Central memory CD8-positive, alpha-beta T cell (primary cell): ENCODE results near the gene NXPE4.
"Not testable (repeated sequence)": the region's sequence is repeated elsewhere in the genome, so short reads cannot be mapped to it uniquely, and the experiment has no call there.

ENCODE experiments used
- ATAC-seq: fragments of 150-1000 bp; cut with Tn5 transposase; replicated peaks from 2 replicates; pipeline ENCODE4 v1.10.0; 2022; ENCODE audit warnings: mild to moderate bottlenecking, moderate FRiP score, moderate number of reproducible peaks; ENCODE audit not compliant: poor library complexity, severe bottlenecking; ENCODE audit errors: extremely low read depth
- DNase-seq, 2 donors: peaks; one replicate each; pipeline ENCODE4 v3.0.0; 2021; ENCODE audit warnings: low spot score in 2 of 2
- H3K27ac Mint-ChIP-seq: one replicate; pipeline ENCODE4 v1.8.0; 2022; ENCODE audit warnings: low read depth, mild to moderate bottlenecking, moderate library complexity, mixed read lengths
- H3K27me3 Mint-ChIP-seq: one replicate; pipeline ENCODE4 v1.8.0; 2022; ENCODE audit warnings: mixed read lengths
- H3K36me3 Mint-ChIP-seq: one replicate; pipeline ENCODE4 v1.8.0; 2022; ENCODE audit warnings: mild to moderate bottlenecking, moderate library complexity, mixed read lengths; ENCODE audit not compliant: insufficient read depth
- H3K4me1 Mint-ChIP-seq: one replicate; pipeline ENCODE4 v1.8.0; 2022; ENCODE audit warnings: mixed read lengths
- H3K4me3 Mint-ChIP-seq: one replicate; pipeline ENCODE4 v1.8.0; 2022; ENCODE audit warnings: mild to moderate bottlenecking, moderate library complexity, mixed read lengths
- H3K9me3 Mint-ChIP-seq: one replicate; pipeline ENCODE4 v1.8.0; 2022; ENCODE audit warnings: mixed read lengths

NXPE4 gene

GRCh38 chr11:114606003-114606801, 10.6 kb upstream of the NXPE4 start:
- Mint-ChIP-seq H3K4me1 (no peaks in the 10 kb centered on the region), H3K27me3 (no peaks in the 10 kb centered on the region), H3K27ac (no peak overlapping the region), H3K4me3 (no peak overlapping the region), H3K9me3 (no peaks in the 10 kb centered on the region), H3K36me3 (no peaks in the 10 kb centered on the region)
- DNase-seq: no peak
- no peak for ATAC-seq

GRCh38 chr11:114605370-114605769, 9.8 kb upstream of the NXPE4 start:
- ATAC-seq: no peak
- H3K9me3 Mint-ChIP-seq: no peaks in the 10 kb centered on the region
- H3K4me1 Mint-ChIP-seq: no peaks in the 10 kb centered on the region
- H3K36me3 Mint-ChIP-seq: no peaks in the 10 kb centered on the region
- H3K4me3 Mint-ChIP-seq: no peak overlapping the region
- no peaks in the 10 kb centered on the region for H3K27me3 Mint-ChIP-seq
- DNase-seq: no peak
- H3K27ac Mint-ChIP-seq: no peak overlapping the region

GRCh38 chr11:114604886-114605285, 9.3 kb upstream of the NXPE4 start:
- Mint-ChIP-seq H3K4me1 (no peaks in the 10 kb centered on the region), H3K36me3 (no peaks in the 10 kb centered on the region), H3K4me3 (no peak overlapping the region), H3K9me3 (no peaks in the 10 kb centered on the region), H3K27me3 (no peaks in the 10 kb centered on the region), H3K27ac (no peak overlapping the region)
- no peak for DNase-seq
- no peak for ATAC-seq

GRCh38 chr11:114604179-114604813, 8.7 kb upstream of the NXPE4 start:
- H3K27ac Mint-ChIP-seq: no peak overlapping the region
- no peak for ATAC-seq
- no peaks in the 10 kb centered on the region for H3K4me1 Mint-ChIP-seq
- DNase-seq: no peak
- no peak overlapping the region for H3K4me3 Mint-ChIP-seq
- H3K9me3 Mint-ChIP-seq: no peaks in the 10 kb centered on the region
- H3K27me3 Mint-ChIP-seq: no peaks in the 10 kb centered on the region
- H3K36me3 Mint-ChIP-seq: no peaks in the 10 kb centered on the region

- H3K27me3 Mint-ChIP-seq, DNase-seq, H3K9me3 Mint-ChIP-seq, H3K27ac Mint-ChIP-seq, H3K36me3 Mint-ChIP-seq, H3K4me3 Mint-ChIP-seq, H3K4me1 Mint-ChIP-seq, ATAC-seq: not testable (repeated sequence)
Measured at GRCh38 chr11:114603151-114603550, 7.6 kb upstream of the NXPE4 start.

- Mint-ChIP-seq H3K27me3 (no peaks in the 10 kb centered on the region), H3K27ac (no peak overlapping the region)
- no peak for ATAC-seq
Measured at GRCh38 chr11:114598461-114598860, 2.9 kb upstream of the NXPE4 start.

GRCh38 chr11:114596175-114596919, 761 bp upstream of the NXPE4 start:
- Mint-ChIP-seq H3K36me3 (no peaks in the 10 kb centered on the region), H3K27ac (no peak overlapping the region), H3K4me3 (no peak overlapping the region), H3K27me3 (peaks cover 11% of the 10 kb centered on the region), H3K4me1 (no peaks in the 10 kb centered on the region), H3K9me3 (no peaks in the 10 kb centered on the region)
- ATAC-seq (no peak), DNase-seq (no peak)

More at GRCh38 chr11:114598461-114598860, 2.9 kb upstream of the NXPE4 start:
- H3K36me3 Mint-ChIP-seq: no peaks in the 10 kb centered on the region
- no peaks in the 10 kb centered on the region for H3K4me1 Mint-ChIP-seq
- H3K9me3 Mint-ChIP-seq: no peaks in the 10 kb centered on the region
- no peak for DNase-seq
- no peak overlapping the region for H3K4me3 Mint-ChIP-seq

GRCh38 chr11:114594703-114595102, 883 bp downstream of the NXPE4 start:
- ATAC-seq: no peak
- no peaks in the 10 kb centered on the region for H3K4me1 Mint-ChIP-seq
- H3K4me3 Mint-ChIP-seq: no peak overlapping the region
- peaks cover 11% of the 10 kb centered on the region for H3K27me3 Mint-ChIP-seq
- H3K27ac Mint-ChIP-seq: no peak overlapping the region
- DNase-seq: no peak
- H3K36me3 Mint-ChIP-seq: no peaks in the 10 kb centered on the region
- no peaks in the 10 kb centered on the region for H3K9me3 Mint-ChIP-seq

GRCh38 chr11:114587398-114587953, 8.1 kb downstream of the NXPE4 start:
- ATAC-seq (no peak), DNase-seq (no peak)
- H3K36me3 Mint-ChIP-seq: no peaks in the 10 kb centered on the region
- H3K4me1 Mint-ChIP-seq: no peaks in the 10 kb centered on the region
- peaks cover 24% of the 10 kb centered on the region for H3K27me3 Mint-ChIP-seq
- no peak overlapping the region for H3K27ac Mint-ChIP-seq
- H3K4me3 Mint-ChIP-seq: no peak overlapping the region
- peaks cover 20% of the 10 kb centered on the region for H3K9me3 Mint-ChIP-seq

GRCh38 chr11:114586797-114587196, 8.8 kb downstream of the NXPE4 start:
- H3K9me3 Mint-ChIP-seq: peaks cover 20% of the 10 kb centered on the region
- no peak overlapping the region for H3K27ac Mint-ChIP-seq
- no peaks in the 10 kb centered on the region for H3K36me3 Mint-ChIP-seq
- H3K4me3 Mint-ChIP-seq: no peak overlapping the region
- ATAC-seq: no peak
- H3K4me1 Mint-ChIP-seq: no peaks in the 10 kb centered on the region
- peaks cover 18% of the 10 kb centered on the region for H3K27me3 Mint-ChIP-seq
- DNase-seq: no peak

GRCh38 chr11:114571712-114572111, 23.9 kb downstream of the NXPE4 start:
- H3K9me3 Mint-ChIP-seq: no peaks in the 10 kb centered on the region
- peaks cover 40% of the 10 kb centered on the region for H3K27me3 Mint-ChIP-seq
- H3K4me3 Mint-ChIP-seq: no peak overlapping the region
- peaks cover 2% of the 10 kb centered on the region for H3K36me3 Mint-ChIP-seq
- DNase-seq: no peak
- H3K4me1 Mint-ChIP-seq: no peaks in the 10 kb centered on the region
- ATAC-seq: no peak
- H3K27ac Mint-ChIP-seq: no peak overlapping the region

GRCh38 chr11:114569801-114570200, 25.8 kb downstream of the NXPE4 start:
- Mint-ChIP-seq H3K36me3 (no peaks in the 10 kb centered on the region), H3K27me3 (peaks cover 39% of the 10 kb centered on the region), H3K4me1 (no peaks in the 10 kb centered on the region), H3K4me3 (no peak overlapping the region), H3K27ac (no peak overlapping the region), H3K9me3 (no peaks in the 10 kb centered on the region)
- ATAC-seq: no peak
- DNase-seq: no peak
